Left ventricle myocardium superior (tissue), 1 donor: ENCODE data around the gene CFAP20DC. TPM values are rescaled to one million over a fixed set of nuclear protein-coding genes. Genes with fewer than 3 reads are reported as not detected.
"Not testable (repeated sequence)": the region's sequence is repeated elsewhere in the genome, so short reads cannot be mapped to it uniquely, and the experiment has no call there.

Experiments
- ATAC-seq: fragments of 200-7000 bp; cut with Tn5 transposase; one replicate; pipeline ENCODE4 v1.9.1; 2020; ENCODE audit warnings: mild to moderate bottlenecking, moderate library complexity
- DNase-seq: peaks from one replicate; pipeline ENCODE4 v3.0.0-alpha.2; 2020
- intact Hi-C: fragments of 100-400 bp; cut with micrococcal nuclease; formaldehyde crosslinking; loops from one replicate; pipeline ENCODE4 v1.11.0; 2022
- total RNA-seq: library from RNA; stranded (reverse); fragmentation: NEBNext Ultra II Directional; extraction: Animal tissue kit (Norgen Biotek cat#: 25700); gene quantifications from one replicate; pipeline ENCODE4 v1.2.1, GENCODE V29; 2021
- donor health status: DM: no; HTN: yes; CAD: no; lungs with severe emphysema.

Gene CFAP20DC
- total RNA-seq, 1 donor from 2014 or later, result 0.22 TPM

- ATAC-seq, DNase-seq, intact Hi-C loops: not testable (repeated sequence)
Observed at GRCh38 chr3:58895678-58896077, 154.1 kb downstream of the CFAP20DC start.

DNA sequence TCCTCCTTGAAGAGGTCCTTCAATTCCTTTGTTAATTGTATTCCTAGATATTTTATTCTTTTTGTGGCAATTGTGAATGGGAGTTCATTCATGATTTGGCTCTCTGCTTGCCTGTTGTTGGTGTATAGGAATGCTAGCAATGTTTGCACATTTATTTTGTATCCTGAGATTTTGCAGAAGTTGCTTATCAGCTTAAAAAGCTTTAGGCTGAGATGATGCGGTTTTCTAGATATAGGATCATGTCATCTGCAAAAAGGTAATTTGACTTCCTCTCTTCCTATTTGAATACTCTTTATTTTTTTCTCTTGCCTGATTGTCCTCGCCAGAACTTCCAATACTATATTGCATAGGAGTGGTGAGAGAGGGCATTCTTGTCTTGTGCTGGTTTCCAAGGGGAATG, 157.3 kb downstream of the CFAP20DC start:
- ATAC-seq, intact Hi-C loops, DNase-seq: not testable (repeated sequence)

- no peak for ATAC-seq
Observed at GRCh38 chr3:58888087-58888486, 161.7 kb downstream of the CFAP20DC start.

DNA sequence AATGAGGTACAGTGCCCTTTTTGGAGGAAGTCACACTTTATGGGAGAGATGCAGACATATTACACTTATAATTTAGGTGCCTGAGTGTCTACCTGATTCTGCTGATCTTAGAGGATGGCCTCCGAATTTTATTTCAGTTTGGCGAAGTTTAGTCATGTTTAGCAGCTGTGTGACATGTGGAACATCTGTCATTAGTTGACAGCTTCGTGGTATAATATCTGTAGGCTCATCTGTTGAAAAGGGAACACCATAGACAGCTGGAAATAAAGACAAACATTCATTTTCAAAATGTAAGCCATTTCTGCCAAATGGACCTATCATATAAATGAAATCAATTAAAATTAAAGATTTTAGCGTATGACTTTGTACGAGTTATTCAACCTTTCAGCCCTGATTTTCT, 165.4 kb downstream of the CFAP20DC start:
- DNase-seq (no peak), ATAC-seq (no peak)
- intact Hi-C loops, result no loop called here

More at GRCh38 chr3:58888087-58888486, 161.7 kb downstream of the CFAP20DC start:
- intact Hi-C loops, result no loop called here
- no peak for DNase-seq

- ATAC-seq (no peak), DNase-seq (no peak)
- intact Hi-C loops, result no loop called here
Observed at GRCh38 chr3:58880182-58880581, 169.6 kb downstream of the CFAP20DC start.

- ATAC-seq (no peak), DNase-seq (no peak)
- intact Hi-C loops, result no loop called here
Observed at GRCh38 chr3:58874795-58875194, 175.0 kb downstream of the CFAP20DC start.

GRCh38 chr3:58874248-58874741, 175.5 kb downstream of the CFAP20DC start:
- DNase-seq (no peak), ATAC-seq (no peak)
- intact Hi-C loops, result no loop called here

DNA sequence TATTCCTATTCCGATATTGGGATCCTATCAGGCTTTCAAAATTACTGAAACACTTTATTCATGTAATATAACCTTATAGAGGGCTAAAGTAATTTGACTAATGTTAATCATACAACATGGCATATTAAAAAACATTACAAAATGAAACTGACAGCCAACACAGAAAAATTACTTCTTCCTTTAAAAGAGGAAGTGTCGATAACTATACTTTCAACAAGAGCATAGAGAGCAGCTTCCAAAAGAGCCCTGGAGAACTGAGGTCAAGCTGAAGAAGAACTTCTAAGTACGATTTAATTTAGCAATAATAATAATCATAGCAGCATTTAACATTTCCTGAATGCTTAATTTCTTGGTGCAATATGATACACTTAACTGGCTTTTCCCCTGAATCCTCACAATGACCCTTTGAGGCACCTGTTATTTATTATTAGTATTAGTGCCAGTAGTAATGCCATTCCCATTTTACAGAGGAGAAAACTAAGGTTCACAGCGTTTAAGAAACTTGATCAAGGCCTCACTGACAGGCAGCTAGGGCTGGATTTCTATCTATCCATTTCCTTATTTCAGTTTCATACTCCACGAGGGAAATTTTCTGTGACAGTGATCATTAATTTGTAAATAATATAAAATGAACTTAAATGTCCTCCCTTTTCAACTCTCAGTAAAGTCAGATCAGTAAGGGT, 181.6 kb downstream of the CFAP20DC start:
- DNase-seq (no peak), ATAC-seq (no peak)
- intact Hi-C loops, result no loop called here

GRCh38 chr3:58867621-58868020, 182.2 kb downstream of the CFAP20DC start:
- DNase-seq (no peak), ATAC-seq (no peak)
- intact Hi-C loops, result no loop called here

DNA sequence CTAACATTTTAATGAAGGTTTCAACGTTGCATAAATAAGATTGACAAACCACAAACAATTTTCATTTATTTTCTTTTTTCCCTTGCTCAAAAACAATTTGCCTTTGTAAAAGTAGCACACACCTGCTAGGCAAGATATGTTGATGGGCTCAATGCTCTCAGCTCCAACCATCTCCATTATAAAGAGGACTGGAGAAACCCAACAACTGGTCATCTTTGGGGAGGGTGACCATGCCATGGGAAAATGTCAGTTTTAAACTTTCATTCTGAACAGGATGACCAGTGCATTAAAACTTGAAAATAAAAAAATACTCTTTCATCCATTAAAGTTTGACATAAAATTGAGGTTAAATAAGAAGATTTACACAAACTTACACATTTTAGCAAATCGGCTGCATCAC, 183.7 kb downstream of the CFAP20DC start:
- intact Hi-C loops, result no loop called here
- ATAC-seq, result no peak
- no peak for DNase-seq

DNA sequence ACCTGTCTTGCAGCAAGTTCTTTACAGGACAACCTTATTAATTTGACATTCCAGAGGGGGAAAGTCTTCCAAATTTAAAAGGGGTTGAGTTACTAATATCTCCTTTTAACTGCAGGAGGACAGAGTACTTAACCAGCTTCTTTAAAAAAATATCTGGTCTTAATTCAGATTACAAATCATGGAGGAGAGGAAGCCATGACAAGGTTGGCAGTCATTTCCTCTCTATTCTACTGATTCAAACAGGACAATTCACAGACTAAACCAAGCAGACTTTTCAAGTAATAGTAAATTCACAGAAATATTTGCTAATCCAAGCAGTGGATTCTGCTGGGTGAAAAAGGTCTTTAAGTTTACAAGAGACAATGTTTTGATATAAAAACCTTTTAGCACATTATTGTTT, 185.3 kb downstream of the CFAP20DC start:
- intact Hi-C loops, result no loop called here
- ATAC-seq, result no peak
- DNase-seq, result no peak

- ATAC-seq, result no peak
- intact Hi-C loops, result no loop called here
- DNase-seq, result no peak
Observed at GRCh38 chr3:58863206-58863605, 186.6 kb downstream of the CFAP20DC start.

- no peak for DNase-seq
- no peak for ATAC-seq
- intact Hi-C loops, result no loop called here
Observed at GRCh38 chr3:58861551-58861950, 188.3 kb downstream of the CFAP20DC start.

- DNase-seq (no peak), ATAC-seq (no peak)
- intact Hi-C loops, result no loop called here
Observed at GRCh38 chr3:58858126-58858525, 191.7 kb downstream of the CFAP20DC start.

- intact Hi-C loops, result no loop called here
- no peak for ATAC-seq
- no peak for DNase-seq
Observed at GRCh38 chr3:58857402-58857801, 192.4 kb downstream of the CFAP20DC start.

DNA sequence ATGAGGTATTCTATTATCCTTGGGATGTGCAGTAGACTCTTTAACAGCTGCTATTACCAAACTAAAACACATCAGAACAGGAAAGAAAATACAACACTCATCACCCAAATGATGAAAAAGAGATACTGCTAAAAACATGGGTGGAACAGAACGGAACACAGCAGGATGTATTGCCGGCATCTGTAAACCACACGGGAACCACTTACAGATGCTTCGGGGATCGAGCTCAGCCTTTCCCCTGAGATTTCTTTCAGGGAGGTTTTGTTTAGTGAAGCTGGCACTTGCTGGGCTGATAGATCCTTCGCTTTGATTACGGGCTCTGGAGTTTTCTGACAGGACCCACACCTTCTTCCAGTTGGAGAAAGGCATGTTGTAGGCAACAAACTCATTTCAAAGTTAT, 201.0 kb downstream of the CFAP20DC start:
- no peak for DNase-seq
- ATAC-seq, result no peak
- intact Hi-C loops, result no loop called here

DNA sequence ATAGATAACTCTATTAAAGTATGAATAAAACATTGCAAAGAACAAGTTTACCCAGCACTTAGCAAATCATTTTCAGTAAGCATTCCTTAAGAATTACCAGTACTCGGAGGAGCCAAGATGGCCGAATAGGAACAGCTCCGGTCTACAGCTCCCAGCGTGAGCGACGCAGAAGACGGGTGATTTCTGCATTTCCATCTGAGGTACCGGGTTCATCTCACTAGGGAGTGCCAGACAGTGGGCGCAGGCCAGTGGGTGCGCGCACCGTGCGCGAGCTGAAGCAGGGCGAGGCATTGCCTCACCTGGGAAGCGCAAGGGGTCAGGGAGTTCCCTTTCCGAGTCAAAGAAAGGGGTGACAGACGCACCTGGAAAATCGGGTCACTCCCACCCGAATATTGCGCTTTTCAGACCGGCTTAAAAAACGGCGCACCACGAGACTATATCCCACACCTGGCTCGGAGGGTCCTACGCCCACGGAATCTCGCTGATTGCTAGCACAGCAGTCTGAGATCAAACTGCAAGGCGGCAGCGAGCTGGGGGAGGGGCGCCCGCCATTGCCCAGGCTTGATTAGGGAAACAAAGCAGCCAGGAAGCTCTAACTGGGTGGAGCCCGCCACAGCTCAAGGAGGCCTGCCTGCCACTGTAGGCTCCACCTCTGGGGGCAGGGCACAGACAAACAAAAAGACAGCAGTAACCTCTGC, 207.6 kb downstream of the CFAP20DC start:
- ATAC-seq, intact Hi-C loops, DNase-seq: not testable (repeated sequence)

- intact Hi-C loops, result no loop called here
- ATAC-seq (no peak), DNase-seq (no peak)
Observed at GRCh38 chr3:58840949-58841348, 208.9 kb downstream of the CFAP20DC start.

GRCh38 chr3:58839964-58840363, 209.9 kb downstream of the CFAP20DC start:
- DNase-seq, result no peak
- ATAC-seq, result no peak

DNA sequence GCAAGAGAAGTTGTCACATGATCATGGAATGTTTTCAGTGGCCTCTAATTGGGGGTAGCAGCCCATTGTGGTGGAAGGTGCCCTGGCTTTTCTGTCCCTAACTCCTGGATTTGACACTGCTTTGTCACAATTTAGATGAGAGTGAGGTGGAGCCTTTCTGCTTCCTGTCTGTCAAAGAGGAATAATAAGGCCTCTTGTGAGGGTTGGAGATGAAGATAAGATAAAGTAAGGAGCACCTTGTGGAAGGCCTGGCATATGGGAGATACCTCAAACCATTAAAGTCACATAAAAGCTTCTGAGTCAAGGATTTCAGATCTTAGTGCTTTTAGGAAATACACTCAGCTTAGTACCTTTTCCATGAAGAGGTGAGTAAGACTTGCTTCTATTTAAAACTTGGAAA, 210.6 kb downstream of the CFAP20DC start:
- ATAC-seq, result no peak
- intact Hi-C loops, result no loop called here
- DNase-seq, result no peak

More at GRCh38 chr3:58839964-58840363, 209.9 kb downstream of the CFAP20DC start:
- intact Hi-C loops, result no loop called here

GRCh38 chr3:58837856-58838255, 212.0 kb downstream of the CFAP20DC start:
- ATAC-seq, result no peak
- DNase-seq, result no peak
- intact Hi-C loops, result no loop called here
